OCI-LY3 (cell line): ENCODE data around the gene GBX2.

ENCODE experiments used
- CTCF ChIP-seq: fragments of 200-600, 300-600 bp; sonication (generic); IDR thresholded peaks from 2 replicates; pipeline ENCODE4 v1.5.1; 2014; ENCODE audit warnings: antibody characterized with exemption, low read length, low read depth
- EZH2phosphoT487 ChIP-seq: fragments of 200-600 bp; shearing (Covaris generic); IDR thresholded peaks from 2 replicates; pipeline ENCODE4 v1.6.1; 2018; ENCODE audit warnings: antibody characterized with exemption, mixed run types, low read depth

- no peak for TF ChIP-seq CTCF
- TF ChIP-seq EZH2phosphoT487: no peak
Observed at GRCh38 chr2:236209996-236210395, 41.8 kb upstream of the GBX2 start.
